Measurements from ENCODE around the gene PTPRZ1. TPM values are rescaled to one million over a fixed set of nuclear protein-coding genes. Genes with fewer than 3 reads are reported as not detected.

Gene PTPRZ1
- total and polyA plus RNA-seq, 2 of the 4 experiments (the other 2 are of a cell fraction), result not detected

- Histone ChIP-seq H2AK9ac (replicated peaks; ENCODE audit: low read depth, low read length, poor library complexity) (no peak overlapping the region), H3K23ac (ENCODE audit: low read depth, low read length) (no peak overlapping the region), H3K4me3 (ENCODE audit: insufficient read depth, low read depth, low read length) (no peak overlapping the region), H3K4me1 (ENCODE audit: control insufficient read depth, insufficient read depth, low read length) (no peaks in the 10 kb centered on the region), H3K9me3 (ENCODE audit: control insufficient read depth, insufficient read depth, low read length) (no peaks in the 10 kb centered on the region), H4K5ac (ENCODE audit: low read depth, low read length) (no peak overlapping the region), H3K9ac (ENCODE audit: low read depth, low read length) (no peak overlapping the region), H2BK20ac (ENCODE audit: low read depth, low read length) (no peak overlapping the region), H3K27ac (ENCODE audit: insufficient read depth, low read length) (no peak overlapping the region), H3K27me3 (ENCODE audit: control insufficient read depth, insufficient read depth, low read length) (no peaks in the 10 kb centered on the region), H4K91ac (ENCODE audit: insufficient read depth, low read depth, low read length) (no peak overlapping the region), H2BK5ac (ENCODE audit: low read depth, low read length, poor library complexity, severe bottlenecking) (no peak overlapping the region), H3K18ac (ENCODE audit: low read depth, low read length) (no peak overlapping the region), H3K14ac (replicated peaks; ENCODE audit: low read depth, low read length) (no peak overlapping the region), H2AFZ (replicated peaks; ENCODE audit: low read length, poor library complexity) (no peak overlapping the region), H3K36me3 (ENCODE audit: control insufficient read depth, insufficient read depth, low read length) (no peaks in the 10 kb centered on the region), H4K20me1 (ENCODE audit: insufficient read depth, low read length) (no peaks in the 10 kb centered on the region), H3K9me1 (ENCODE audit: insufficient read depth, low read length) (no peaks in the 10 kb centered on the region), H3K56ac (ENCODE audit: extremely low read depth, insufficient read depth, low read length) (no peak overlapping the region), H3K4me2 (ENCODE audit: low read depth, low read length) (no peak overlapping the region), H4K8ac (ENCODE audit: low read depth in 2 of 2, low read length in 2 of 2) (no peak overlapping the region), H2AK5ac (ENCODE audit: low read depth, low read length) (no peak overlapping the region), H3K4ac (ENCODE audit: low read depth, low read length) (no peak overlapping the region), H2BK15ac (ENCODE audit: low read depth, low read length) (no peak overlapping the region), H2BK120ac (ENCODE audit: low read depth, low read length) (no peak overlapping the region), H3K79me1 (ENCODE audit: low read depth in 1 of 2, low read length in 2 of 2) (no peaks in the 10 kb centered on the region)
- in situ Hi-C loops (cut with MboI; ENCODE audit: low sequenced_read_pairs) (no loop called here), dilution Hi-C loops (cut with HindIII; ENCODE audit: low sequenced_read_pairs, unreplicated experiment) (no loop called here), intact Hi-C loops (cut with micrococcal nuclease) (no loop called here)
- ChIA-PET POLR2A (ENCODE audit: unreplicated experiment) (no interaction called here), CTCF (no interaction called here)
- DNase-seq, result no peak
- BruUV-seq (replicated peaks), result no TSS peak
- no peak for TF ChIP-seq CHD1 (IDR thresholded peaks at IDR 0.05; ENCODE audit: low read depth, low read length)
- no peak for TF ChIP-seq RFX5 (IDR thresholded peaks at IDR 0.05; ENCODE audit: low read depth, low read length)
- TF ChIP-seq, protein P1, sequence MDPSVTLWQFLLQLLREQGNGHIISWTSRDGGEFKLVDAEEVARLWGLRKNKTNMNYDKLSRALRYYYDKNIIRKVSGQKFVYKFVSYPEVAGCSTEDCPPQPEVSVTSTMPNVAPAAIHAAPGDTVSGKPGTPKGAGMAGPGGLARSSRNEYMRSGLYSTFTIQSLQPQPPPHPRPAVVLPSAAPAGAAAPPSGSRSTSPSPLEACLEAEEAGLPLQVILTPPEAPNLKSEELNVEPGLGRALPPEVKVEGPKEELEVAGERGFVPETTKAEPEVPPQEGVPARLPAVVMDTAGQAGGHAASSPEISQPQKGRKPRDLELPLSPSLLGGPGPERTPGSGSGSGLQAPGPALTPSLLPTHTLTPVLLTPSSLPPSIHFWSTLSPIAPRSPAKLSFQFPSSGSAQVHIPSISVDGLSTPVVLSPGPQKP (IDR thresholded peaks at IDR 0.05; ENCODE audit: borderline replicate concordance, low read depth, low read length), result no peak
- TF ChIP-seq, protein P2, sequence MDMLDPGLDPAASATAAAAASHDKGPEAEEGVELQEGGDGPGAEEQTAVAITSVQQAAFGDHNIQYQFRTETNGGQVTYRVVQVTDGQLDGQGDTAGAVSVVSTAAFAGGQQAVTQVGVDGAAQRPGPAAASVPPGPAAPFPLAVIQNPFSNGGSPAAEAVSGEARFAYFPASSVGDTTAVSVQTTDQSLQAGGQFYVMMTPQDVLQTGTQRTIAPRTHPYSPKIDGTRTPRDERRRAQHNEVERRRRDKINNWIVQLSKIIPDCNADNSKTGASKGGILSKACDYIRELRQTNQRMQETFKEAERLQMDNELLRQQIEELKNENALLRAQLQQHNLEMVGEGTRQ (IDR thresholded peaks at IDR 0.05; ENCODE audit: low read depth, low read length), result no peak
- TF ChIP-seq MXI1 (IDR thresholded peaks at IDR 0.05; ENCODE audit: borderline replicate concordance, low read depth, low read length), result no peak
- no peak for TF ChIP-seq POLR2A (IDR thresholded peaks at IDR 0.05; ENCODE audit: low read depth, low read length)
- TF ChIP-seq CEBPB (IDR thresholded peaks at IDR 0.05; ENCODE audit: low read depth, low read length), result no peak
- TF ChIP-seq MAFK (IDR thresholded peaks at IDR 0.05; ENCODE audit: low read depth, low read length), result no peak
- no peak for TF ChIP-seq RAD21 (IDR thresholded peaks at IDR 0.05; ENCODE audit: low read length)
- TF ChIP-seq CTCF (conservative IDR thresholded peaks at IDR 0.05; ENCODE audit: low read depth, low read length), result no peak
- TF ChIP-seq SMC3 (IDR thresholded peaks at IDR 0.05; ENCODE audit: low read depth, low read length), result no peak
- TF ChIP-seq MAZ (IDR thresholded peaks at IDR 0.05; ENCODE audit: borderline replicate concordance, low read depth, low read length), result no peak
- TF ChIP-seq BHLHE40 (IDR thresholded peaks at IDR 0.05; ENCODE audit: low read depth, low read length), result no peak
- TF ChIP-seq RCOR1 (IDR thresholded peaks at IDR 0.05; ENCODE audit: insufficient replicate concordance, low read length), result no peak
- no peak for TF ChIP-seq NFE2L2 (IDR thresholded peaks at IDR 0.05; ENCODE audit: low read depth, low read length)
- TF ChIP-seq FOS (IDR thresholded peaks at IDR 0.05; ENCODE audit: low read depth, low read length), result no peak
- ATAC-seq (ENCODE audit: low read depth), result no peak
Observed at GRCh38 chr7:121833991-121834390, 39.0 kb upstream of the PTPRZ1 start.
